22Rv1 (cell line): ENCODE data around the gene SLC16A8.

Source experiments
- H3K27ac ChIP-seq: fragments of 450-650 bp; 2 replicates; pipeline ENCODE4 v1.5.1; 2017
- ZFX ChIP-seq: fragments of 450-650 bp; IDR thresholded peaks from 2 replicates; pipeline ENCODE4 v1.6.1; 2017; ENCODE audit warnings: antibody characterized with exemption, borderline replicate concordance
- TF ChIP-seq, protein P1 (sequence below): fragments of 450-650 bp; IDR thresholded peaks from 2 replicates; pipeline ENCODE4 v1.5.1; 2017; ENCODE audit warnings: mild to moderate bottlenecking

The SLC16A8 gene

DNA sequence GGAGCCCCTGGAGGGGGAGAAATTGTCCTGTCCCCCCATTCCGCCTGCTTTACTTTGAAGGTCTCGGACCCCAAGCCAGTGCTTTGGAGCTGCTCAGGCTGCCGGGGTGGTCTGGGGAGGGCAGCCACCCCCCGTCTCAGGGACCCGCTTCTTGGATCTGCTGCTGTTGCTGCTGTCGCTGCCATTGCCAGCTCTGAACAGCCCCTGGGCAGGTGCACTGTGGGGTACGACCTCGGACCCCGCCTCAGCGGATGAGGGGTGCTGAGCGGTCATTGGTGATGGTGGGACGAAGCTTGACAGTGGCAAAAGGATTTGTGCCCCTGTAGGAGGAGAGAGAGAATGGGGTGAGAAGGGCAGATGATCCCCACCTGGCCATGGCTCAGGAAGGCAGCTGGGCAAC is 1.1 kb upstream of the SLC16A8 start:
- peak overlapping the region; percentile 17; the same call in 1 of the 2 replicates for H3K27ac ChIP-seq
- TF ChIP-seq, protein P1, sequence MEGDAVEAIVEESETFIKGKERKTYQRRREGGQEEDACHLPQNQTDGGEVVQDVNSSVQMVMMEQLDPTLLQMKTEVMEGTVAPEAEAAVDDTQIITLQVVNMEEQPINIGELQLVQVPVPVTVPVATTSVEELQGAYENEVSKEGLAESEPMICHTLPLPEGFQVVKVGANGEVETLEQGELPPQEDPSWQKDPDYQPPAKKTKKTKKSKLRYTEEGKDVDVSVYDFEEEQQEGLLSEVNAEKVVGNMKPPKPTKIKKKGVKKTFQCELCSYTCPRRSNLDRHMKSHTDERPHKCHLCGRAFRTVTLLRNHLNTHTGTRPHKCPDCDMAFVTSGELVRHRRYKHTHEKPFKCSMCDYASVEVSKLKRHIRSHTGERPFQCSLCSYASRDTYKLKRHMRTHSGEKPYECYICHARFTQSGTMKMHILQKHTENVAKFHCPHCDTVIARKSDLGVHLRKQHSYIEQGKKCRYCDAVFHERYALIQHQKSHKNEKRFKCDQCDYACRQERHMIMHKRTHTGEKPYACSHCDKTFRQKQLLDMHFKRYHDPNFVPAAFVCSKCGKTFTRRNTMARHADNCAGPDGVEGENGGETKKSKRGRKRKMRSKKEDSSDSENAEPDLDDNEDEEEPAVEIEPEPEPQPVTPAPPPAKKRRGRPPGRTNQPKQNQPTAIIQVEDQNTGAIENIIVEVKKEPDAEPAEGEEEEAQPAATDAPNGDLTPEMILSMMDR, result no peak

DNA sequence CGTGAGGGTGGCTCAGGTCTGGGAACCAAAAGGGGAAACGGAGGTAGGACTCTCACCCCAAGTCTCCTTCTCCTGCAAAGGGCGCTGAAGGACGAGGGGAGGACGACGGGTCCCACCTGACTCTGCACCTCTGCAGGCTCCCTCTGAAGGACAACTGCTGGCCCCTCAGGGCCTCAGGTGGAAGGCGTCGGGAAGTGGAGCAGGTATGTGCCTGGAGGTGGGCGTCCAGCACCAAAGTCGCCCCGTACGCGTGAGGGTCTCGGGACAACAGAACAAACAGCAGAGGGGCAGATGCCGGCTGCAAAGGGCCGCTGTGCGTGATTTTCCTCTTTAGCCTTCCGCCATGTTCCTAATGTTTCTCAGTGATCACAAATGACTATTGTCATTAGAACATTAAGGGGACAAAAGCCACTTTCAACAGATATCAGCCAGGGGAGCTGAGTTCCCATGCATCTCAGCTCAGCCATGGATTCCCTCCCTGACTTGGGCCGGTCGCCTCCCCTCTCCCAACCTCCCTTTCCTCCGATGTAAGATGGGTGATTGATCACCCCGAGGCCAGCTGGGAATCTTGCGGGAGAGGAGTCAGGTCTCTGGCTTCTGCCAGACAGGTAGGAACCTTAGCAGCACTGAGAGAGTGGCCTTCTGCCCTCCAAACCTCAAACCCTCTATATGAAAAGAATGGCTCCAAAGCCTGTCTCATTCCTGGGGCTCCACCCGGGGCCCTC is 836 bp downstream of the SLC16A8 start:
- H3K27ac ChIP-seq, result peak overlapping the region; percentile 17; the same call in 1 of the 2 replicates
- no peak for TF ChIP-seq ZFX
- TF ChIP-seq, protein P1, result no peak

DNA sequence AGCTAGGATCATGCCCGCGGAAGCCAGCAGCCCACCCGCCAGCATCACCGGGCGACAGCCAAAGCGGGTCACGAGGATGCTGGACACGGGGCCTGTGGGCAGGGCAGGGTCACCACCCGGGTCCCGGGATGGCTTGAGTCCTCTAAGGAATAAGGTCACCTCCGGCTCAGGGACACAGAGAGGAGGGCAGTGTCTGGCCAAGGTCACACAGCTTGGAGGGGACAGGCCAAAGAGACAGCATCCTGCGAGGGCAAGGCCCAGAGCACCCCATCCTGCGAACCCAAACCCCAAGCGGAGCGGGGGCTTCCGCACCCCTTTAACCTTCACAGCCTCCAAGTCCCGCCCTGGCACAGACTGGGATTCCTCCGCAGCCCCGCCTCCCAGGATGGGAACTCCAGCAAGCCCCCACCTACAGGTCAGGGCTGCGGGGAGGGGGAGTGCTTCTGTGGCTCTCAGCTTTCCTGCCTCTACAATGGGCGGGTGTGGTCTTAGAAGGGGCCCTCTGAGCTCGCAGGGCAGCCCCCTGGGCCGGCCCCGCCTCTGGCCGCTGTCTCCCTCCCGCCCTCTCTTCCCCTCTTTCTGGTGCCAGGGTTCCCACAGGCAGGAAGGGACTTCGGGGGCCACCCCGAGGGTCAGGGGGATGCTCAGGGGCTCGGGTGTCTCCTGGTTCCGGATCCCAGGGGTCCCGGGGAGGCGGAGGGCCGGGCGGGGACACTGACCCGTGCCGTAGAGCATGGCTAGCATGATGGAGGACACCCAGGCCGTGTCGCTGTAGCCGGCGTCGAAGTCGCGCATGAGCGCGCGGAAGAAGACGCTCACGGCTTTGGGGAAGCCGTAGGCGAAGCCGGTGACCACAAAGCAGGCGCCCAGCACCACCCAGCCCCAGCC is 1.8 kb downstream of the SLC16A8 start:
- no peak for TF ChIP-seq ZFX
- H3K27ac ChIP-seq, result peak overlapping the region; percentile 78

DNA sequence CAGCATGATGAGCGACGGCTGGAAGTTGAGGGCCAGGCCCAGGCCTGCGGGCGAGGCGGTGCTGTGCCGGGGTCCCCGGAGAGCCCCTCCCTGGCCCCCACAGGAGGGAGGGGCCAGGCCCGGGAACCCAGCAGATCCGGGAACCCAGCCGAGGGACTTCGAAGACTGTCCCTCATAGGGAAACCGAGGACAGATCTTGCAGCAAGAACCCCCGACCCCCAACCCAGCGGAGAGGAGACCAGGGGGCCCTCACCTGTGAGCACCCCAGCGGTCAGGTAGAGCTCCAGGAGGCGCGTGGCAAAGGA is 2.4 kb downstream of the SLC16A8 start:
- H3K27ac ChIP-seq, result peak overlapping the region; percentile 78
- TF ChIP-seq, protein P1, result no peak
- TF ChIP-seq ZFX, result no peak

DNA sequence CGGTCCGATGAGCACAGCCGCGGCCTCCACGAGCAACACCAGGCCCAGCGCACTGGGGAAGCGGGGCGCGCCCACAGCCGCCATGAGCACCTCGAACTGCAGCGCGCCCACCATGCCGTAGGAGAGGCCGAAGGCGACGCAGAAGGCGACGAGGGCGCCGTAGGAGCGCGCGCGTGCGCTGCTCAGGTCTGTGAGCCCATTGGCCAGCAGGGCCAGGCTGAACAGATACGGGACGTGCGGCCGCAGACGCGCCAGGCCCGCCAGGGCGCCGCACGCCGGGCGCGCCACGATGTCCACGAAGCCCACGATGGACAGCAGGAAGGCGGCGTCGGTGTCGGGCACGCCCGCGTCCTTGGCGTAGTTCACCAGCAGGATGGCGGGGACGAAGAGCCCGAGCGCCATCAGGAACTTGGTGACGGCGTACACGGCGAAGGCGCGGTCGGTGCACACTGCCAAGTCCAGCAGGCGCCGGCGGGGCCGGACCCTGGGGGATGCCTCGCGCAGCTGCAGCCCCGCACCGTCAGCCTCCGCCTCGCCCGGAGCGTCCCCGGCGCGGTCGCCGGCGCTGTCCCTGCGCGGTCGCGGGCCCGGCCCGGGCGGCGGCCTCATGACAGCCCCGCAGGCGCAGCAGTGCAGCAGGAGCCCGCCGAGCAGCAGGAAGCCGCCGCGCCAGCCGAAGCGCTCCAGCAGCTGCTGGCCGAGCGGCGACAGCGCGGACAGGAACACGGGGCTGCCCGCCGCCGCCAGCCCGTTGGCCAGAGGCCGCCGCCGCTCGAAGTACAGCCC is 2.9 kb downstream of the SLC16A8 start:
- TF ChIP-seq, protein P1, result no peak
- no peak for TF ChIP-seq ZFX
- peak overlapping the region; percentile 78 for H3K27ac ChIP-seq

DNA sequence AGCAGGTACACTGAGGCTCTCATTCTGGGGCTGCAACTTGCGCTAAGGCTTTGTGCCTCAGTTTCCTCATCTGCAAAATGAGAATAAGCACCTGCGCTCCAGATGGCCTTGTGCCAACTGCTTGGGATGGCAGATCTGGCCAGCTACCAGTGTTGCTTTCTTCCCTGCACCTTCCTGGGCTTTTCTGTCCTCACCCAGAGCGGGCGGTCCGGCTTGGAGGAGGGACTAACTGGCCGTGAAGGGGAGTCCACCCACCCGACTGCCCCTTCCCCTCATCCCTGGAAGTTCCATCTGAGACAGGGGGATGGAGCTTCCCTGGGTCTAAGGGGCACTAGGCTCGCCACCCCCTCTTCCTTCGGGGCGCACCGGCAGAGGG is 3.5 kb downstream of the SLC16A8 start:
- TF ChIP-seq, protein P1, result no peak
- peak overlapping the region; percentile 78 for H3K27ac ChIP-seq

DNA sequence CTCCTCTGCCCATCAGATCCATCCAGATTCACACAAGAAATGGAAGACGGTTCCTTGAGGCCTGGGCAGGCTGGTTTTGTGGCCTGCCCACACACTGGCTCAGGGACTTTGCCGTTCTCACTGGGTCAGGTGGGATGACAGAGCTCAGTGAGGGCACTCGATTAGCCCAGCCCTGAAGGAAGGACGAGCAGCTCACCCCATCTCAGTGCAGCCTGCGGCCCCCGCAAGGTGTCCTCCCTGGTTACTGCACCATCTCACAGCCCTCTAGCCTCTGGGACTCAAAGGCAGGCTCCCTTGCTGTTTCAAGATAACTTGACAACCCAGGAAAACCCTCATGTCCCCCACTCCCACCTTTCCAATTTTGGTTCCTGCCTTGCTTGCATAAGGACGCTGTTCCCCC is 4.2 kb downstream of the SLC16A8 start:
- TF ChIP-seq, protein P1, result no peak
- no peak for TF ChIP-seq ZFX
- H3K27ac ChIP-seq, result peak overlapping the region; percentile 78; the same call in 1 of the 2 replicates

DNA sequence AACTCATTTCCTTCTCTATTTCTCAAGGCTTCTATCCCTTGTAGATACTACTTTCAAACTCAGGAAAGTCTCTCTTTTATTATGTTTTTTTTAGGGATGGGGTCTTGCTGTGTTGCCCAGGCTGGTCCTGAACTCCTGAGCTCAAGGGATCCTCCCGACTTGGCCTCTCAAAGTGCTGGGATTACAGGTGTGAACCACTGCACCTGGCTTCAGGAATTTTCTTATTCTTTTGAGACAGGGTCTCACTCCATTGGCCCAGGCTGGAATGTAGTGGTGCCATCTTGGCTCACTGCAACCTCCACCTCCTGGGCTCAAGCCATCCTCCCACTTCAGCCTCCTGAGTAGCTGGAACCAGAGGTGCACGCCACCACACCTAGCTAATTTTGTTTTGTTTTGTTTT is 4.8 kb downstream of the SLC16A8 start:
- 0 out of 2 replicates have a peak overlapping the region, but pooled peaks have one; percentile 78 for H3K27ac ChIP-seq
